Measurements from ENCODE around the gene MDGA2.

The MDGA2 gene

DNA sequence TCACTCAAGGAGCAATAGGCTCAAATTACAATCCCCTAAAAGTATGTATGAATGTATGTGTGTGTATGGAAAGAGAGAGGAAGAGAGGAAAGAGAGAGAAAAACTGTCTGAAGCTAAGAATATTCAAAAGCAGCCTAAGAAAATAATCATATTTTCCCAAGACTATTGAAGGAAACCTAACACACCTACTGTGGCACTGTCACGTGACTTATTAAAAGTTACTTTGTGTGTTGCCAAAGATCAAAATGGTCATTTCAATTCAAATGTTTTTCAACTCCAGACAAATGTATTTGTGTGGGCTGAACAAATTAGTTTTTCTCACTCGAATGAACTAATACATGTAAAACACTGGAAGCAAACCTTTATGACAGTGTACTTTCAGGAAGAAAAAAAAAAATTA is 654.9 kb downstream of the MDGA2 start:
- no peaks in the 10 kb centered on the region for H3K36me3 ChIP-seq (ENCODE audit: insufficient read depth, low read length)
- no peak overlapping the region for H3K4me2 ChIP-seq (ENCODE audit: insufficient read depth, low read length)
- no peaks in the 10 kb centered on the region for H3K27me3 ChIP-seq (ENCODE audit: insufficient read depth, low read length, poor library complexity)
- no peak overlapping the region for H3K27ac ChIP-seq (ENCODE audit: low read length)
- ATAC-seq (ENCODE audit: insufficient read depth, low read depth) = no peak
- H4K20me1 ChIP-seq (ENCODE audit: insufficient read depth, low read length) = no peaks in the 10 kb centered on the region
- TF ChIP-seq, protein P1, sequence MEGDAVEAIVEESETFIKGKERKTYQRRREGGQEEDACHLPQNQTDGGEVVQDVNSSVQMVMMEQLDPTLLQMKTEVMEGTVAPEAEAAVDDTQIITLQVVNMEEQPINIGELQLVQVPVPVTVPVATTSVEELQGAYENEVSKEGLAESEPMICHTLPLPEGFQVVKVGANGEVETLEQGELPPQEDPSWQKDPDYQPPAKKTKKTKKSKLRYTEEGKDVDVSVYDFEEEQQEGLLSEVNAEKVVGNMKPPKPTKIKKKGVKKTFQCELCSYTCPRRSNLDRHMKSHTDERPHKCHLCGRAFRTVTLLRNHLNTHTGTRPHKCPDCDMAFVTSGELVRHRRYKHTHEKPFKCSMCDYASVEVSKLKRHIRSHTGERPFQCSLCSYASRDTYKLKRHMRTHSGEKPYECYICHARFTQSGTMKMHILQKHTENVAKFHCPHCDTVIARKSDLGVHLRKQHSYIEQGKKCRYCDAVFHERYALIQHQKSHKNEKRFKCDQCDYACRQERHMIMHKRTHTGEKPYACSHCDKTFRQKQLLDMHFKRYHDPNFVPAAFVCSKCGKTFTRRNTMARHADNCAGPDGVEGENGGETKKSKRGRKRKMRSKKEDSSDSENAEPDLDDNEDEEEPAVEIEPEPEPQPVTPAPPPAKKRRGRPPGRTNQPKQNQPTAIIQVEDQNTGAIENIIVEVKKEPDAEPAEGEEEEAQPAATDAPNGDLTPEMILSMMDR (IDR thresholded peaks at IDR 0.05; ENCODE audit: borderline replicate concordance, extremely low read depth, low read length, poor library complexity, severe bottlenecking) = no peak
- TF ChIP-seq EZH2 (IDR thresholded peaks at IDR 0.05; ENCODE audit: borderline replicate concordance, low read depth, low read length, severe bottlenecking) = no peak
- H3K9ac ChIP-seq (ENCODE audit: low read depth, low read length) = no peak overlapping the region
- H3K4me1 ChIP-seq (ENCODE audit: insufficient read depth, low read length) = no peaks in the 10 kb centered on the region
- H3K9me3 ChIP-seq (ENCODE audit: insufficient read depth, low read length, severe bottlenecking) = no peaks in the 10 kb centered on the region
- no peak overlapping the region for H2AFZ ChIP-seq (ENCODE audit: low read depth, low read length)
- no peak overlapping the region for H3K4me3 ChIP-seq (ENCODE audit: low read depth in 1 of 2, low read length in 2 of 2)
- no peaks in the 10 kb centered on the region for H3K79me2 ChIP-seq (ENCODE audit: insufficient read depth, low read length)
- no peak for DNase-seq

DNA sequence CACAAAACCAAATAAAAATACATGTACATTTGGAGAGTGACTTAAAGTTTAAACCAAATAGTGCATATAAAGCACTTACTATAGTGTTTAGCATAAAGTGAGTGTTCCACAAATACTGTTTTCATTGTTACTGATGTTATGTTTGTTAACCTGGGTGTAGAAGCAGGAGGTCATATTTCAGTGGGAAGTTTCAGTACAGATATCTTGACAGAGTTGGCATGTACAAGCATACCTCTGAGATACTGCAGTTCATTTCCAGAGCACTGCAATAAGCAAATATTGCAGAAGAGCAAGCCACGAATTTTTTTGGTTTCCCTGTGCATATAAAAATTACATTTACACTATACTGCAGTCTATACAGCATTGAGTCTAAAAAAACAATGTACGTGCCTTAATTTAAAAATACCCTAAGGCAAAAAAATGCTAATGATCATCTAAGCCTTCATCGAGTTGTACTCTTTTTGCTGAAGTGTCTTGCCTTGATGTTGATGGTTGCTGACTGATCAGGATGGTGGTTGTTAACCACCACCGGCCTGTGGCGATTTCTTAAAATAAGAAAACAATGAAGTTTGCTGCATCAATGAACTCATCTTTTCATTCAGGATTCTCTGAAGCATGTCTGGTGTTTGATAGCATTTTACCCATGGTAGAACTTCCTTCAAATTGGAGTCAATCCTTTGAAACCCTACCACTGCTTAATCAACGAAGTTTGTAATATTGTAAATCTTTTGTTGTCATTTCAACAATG is 662.7 kb downstream of the MDGA2 start:
- Histone ChIP-seq H3K27me3 (ENCODE audit: insufficient read depth, low read length, poor library complexity) (no peaks in the 10 kb centered on the region), H3K9me3 (ENCODE audit: insufficient read depth, low read length, severe bottlenecking) (no peaks in the 10 kb centered on the region), H3K4me1 (ENCODE audit: insufficient read depth, low read length) (no peaks in the 10 kb centered on the region), H3K79me2 (ENCODE audit: insufficient read depth, low read length) (no peaks in the 10 kb centered on the region), H3K4me2 (ENCODE audit: insufficient read depth, low read length) (no peak overlapping the region), H3K36me3 (ENCODE audit: insufficient read depth, low read length) (no peaks in the 10 kb centered on the region), H3K9ac (ENCODE audit: low read depth, low read length) (no peak overlapping the region), H4K20me1 (ENCODE audit: insufficient read depth, low read length) (no peaks in the 10 kb centered on the region), H2AFZ (ENCODE audit: low read depth, low read length) (no peak overlapping the region), H3K27ac (ENCODE audit: low read length) (no peak overlapping the region), H3K4me3 (ENCODE audit: low read depth in 1 of 2, low read length in 2 of 2) (no peak overlapping the region)
- DNase-seq (no peak), ATAC-seq (ENCODE audit: insufficient read depth, low read depth) (no peak)
- no peak for TF ChIP-seq EZH2 (IDR thresholded peaks at IDR 0.05; ENCODE audit: borderline replicate concordance, low read depth, low read length, severe bottlenecking)
- TF ChIP-seq, protein P1 (IDR thresholded peaks at IDR 0.05; ENCODE audit: borderline replicate concordance, extremely low read depth, low read length, poor library complexity, severe bottlenecking) = no peak

DNA sequence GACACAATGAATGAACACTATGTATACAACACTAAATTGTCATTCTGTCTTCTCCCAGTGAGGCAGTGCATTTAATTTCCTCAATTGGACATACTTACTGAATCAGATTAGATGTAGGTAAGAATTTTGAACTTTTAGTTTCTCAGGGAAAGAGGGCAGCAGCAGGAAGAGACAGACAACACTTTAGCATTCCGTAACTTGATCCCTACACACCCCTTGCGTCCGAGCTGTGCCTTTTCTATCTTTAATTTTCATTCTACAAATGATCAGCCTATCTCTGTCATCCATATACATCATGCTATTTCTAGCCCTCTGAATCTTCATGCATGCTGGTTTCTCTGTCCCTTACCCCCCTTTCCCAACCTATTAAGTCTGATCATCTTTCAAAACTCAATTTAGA is 665.8 kb downstream of the MDGA2 start:
- DNase-seq = no peak
- H3K4me2 ChIP-seq (ENCODE audit: insufficient read depth, low read length) = no peak overlapping the region
- no peaks in the 10 kb centered on the region for H4K20me1 ChIP-seq (ENCODE audit: insufficient read depth, low read length)
- TF ChIP-seq, protein P1 (IDR thresholded peaks at IDR 0.05; ENCODE audit: borderline replicate concordance, extremely low read depth, low read length, poor library complexity, severe bottlenecking) = no peak
- no peak for TF ChIP-seq EZH2 (IDR thresholded peaks at IDR 0.05; ENCODE audit: borderline replicate concordance, low read depth, low read length, severe bottlenecking)
- H3K79me2 ChIP-seq (ENCODE audit: insufficient read depth, low read length) = no peaks in the 10 kb centered on the region
- no peaks in the 10 kb centered on the region for H3K27me3 ChIP-seq (ENCODE audit: insufficient read depth, low read length, poor library complexity)
- no peak for ATAC-seq (ENCODE audit: insufficient read depth, low read depth)
- H3K4me3 ChIP-seq (ENCODE audit: low read depth in 1 of 2, low read length in 2 of 2) = no peak overlapping the region
- no peak overlapping the region for H3K27ac ChIP-seq (ENCODE audit: low read length)
- no peaks in the 10 kb centered on the region for H3K4me1 ChIP-seq (ENCODE audit: insufficient read depth, low read length)
- no peaks in the 10 kb centered on the region for H3K36me3 ChIP-seq (ENCODE audit: insufficient read depth, low read length)
- H2AFZ ChIP-seq (ENCODE audit: low read depth, low read length) = no peak overlapping the region
- H3K9me3 ChIP-seq (ENCODE audit: insufficient read depth, low read length, severe bottlenecking) = no peaks in the 10 kb centered on the region
- no peak overlapping the region for H3K9ac ChIP-seq (ENCODE audit: low read depth, low read length)
